Skeletal muscle cell (primary cell): ENCODE measurements around the gene FJX1.

Experiments
- DNase-seq: peaks from one replicate; pipeline ENCODE4 v3.0.0-alpha.2; 2010; ENCODE audit warnings: low read depth
- H3K4me3 ChIP-seq: 2 replicates; pipeline ENCODE4 v1.5.1; 2011; ENCODE audit warnings: low read depth, mild to moderate bottlenecking, control low read depth, low read length, moderate library complexity

Gene FJX1

GRCh38 chr11:35617687-35618496 is at the start of gene FJX1:
Gene FJX1, plus strand, starts transcription at chr11:35618460. Its CDS starts 177 bp downstream, at chr11:35618637.
- H3K4me3 ChIP-seq = peak within 1 kb of the TSS; percentile 71
- peak; percentile 75 for DNase-seq

- no peak overlapping the region for H3K4me3 ChIP-seq
These were observed 46.6 kb upstream of the FJX1 start for GRCh38 chr11:35571696-35572095.

GRCh38 chr11:35579557-35580396 is 38.5 kb upstream of the FJX1 start:
- peak; percentile 92 for DNase-seq
- no peak overlapping the region for H3K4me3 ChIP-seq

More at GRCh38 chr11:35571696-35572095, 46.6 kb upstream of the FJX1 start:
- no peak for DNase-seq

- no peak for DNase-seq
- H3K4me3 ChIP-seq = no peak overlapping the region
These were observed 37.9 kb upstream of the FJX1 start for GRCh38 chr11:35580397-35580781.

GRCh38 chr11:35582033-35582432 is 36.2 kb upstream of the FJX1 start:
- no peak overlapping the region for H3K4me3 ChIP-seq
- no peak for DNase-seq

GRCh38 chr11:35583126-35583525 is 35.1 kb upstream of the FJX1 start:
- peak; percentile 90 for DNase-seq
- H3K4me3 ChIP-seq = no peak overlapping the region

GRCh38 chr11:35583843-35584242 is 34.4 kb upstream of the FJX1 start:
- DNase-seq = no peak
- H3K4me3 ChIP-seq = no peak overlapping the region

- DNase-seq = no peak
These were observed 33.9 kb upstream of the FJX1 start for GRCh38 chr11:35584321-35584720.

GRCh38 chr11:35585416-35585815 is 32.8 kb upstream of the FJX1 start:
- H3K4me3 ChIP-seq = no peak overlapping the region
- DNase-seq = no peak

More at GRCh38 chr11:35584321-35584720, 33.9 kb upstream of the FJX1 start:
- H3K4me3 ChIP-seq = no peak overlapping the region

GRCh38 chr11:35586222-35586621 is 32.0 kb upstream of the FJX1 start:
- no peak for DNase-seq
- H3K4me3 ChIP-seq = no peak overlapping the region

- H3K4me3 ChIP-seq = no peak overlapping the region
- DNase-seq = no peak
These were observed 30.3 kb upstream of the FJX1 start for GRCh38 chr11:35587972-35588371.

- DNase-seq = no peak
- H3K4me3 ChIP-seq = no peak overlapping the region
These were observed 29.6 kb upstream of the FJX1 start for GRCh38 chr11:35588627-35589026.

- H3K4me3 ChIP-seq = no peak overlapping the region
- no peak for DNase-seq
These were observed 29.0 kb upstream of the FJX1 start for GRCh38 chr11:35589281-35589680.

- no peak overlapping the region for H3K4me3 ChIP-seq
- DNase-seq = no peak
These were observed 27.8 kb upstream of the FJX1 start for GRCh38 chr11:35590412-35590811.

- H3K4me3 ChIP-seq = no peak overlapping the region
- peak; percentile 79 for DNase-seq
These were observed 25.1 kb upstream of the FJX1 start for GRCh38 chr11:35593143-35593542.

GRCh38 chr11:35594680-35595079 is 23.6 kb upstream of the FJX1 start:
- DNase-seq = no peak
- no peak overlapping the region for H3K4me3 ChIP-seq

GRCh38 chr11:35598254-35599125 is 19.8 kb upstream of the FJX1 start:
- no peak overlapping the region for H3K4me3 ChIP-seq
- no peak for DNase-seq

GRCh38 chr11:35600331-35600838 is 17.9 kb upstream of the FJX1 start:
- DNase-seq = no peak
- H3K4me3 ChIP-seq = no peak overlapping the region

- DNase-seq = no peak
- no peak overlapping the region for H3K4me3 ChIP-seq
These were observed 16.0 kb upstream of the FJX1 start for GRCh38 chr11:35602160-35602793.
